Endothelial cell of umbilical vein (primary cell): ENCODE results near the gene GARS1. TPM values are rescaled to one million over a fixed set of nuclear protein-coding genes. Genes with fewer than 3 reads are reported as not detected.

Source experiments
- BruUV-seq: library from RNA; stranded (reverse); fragments of 400-500 nt; replicated peaks from 2 replicates; lab custom pipeline; 2021; lab: Mats Ljungman, UMichigan
- CTCF ChIA-PET: fragments of 300-600, 350-600 bp; sonication (Branson Sonifier 250); formaldehyde crosslinking; loops from one replicate; lab custom pipeline; 2021; ENCODE audit warnings: antibody characterized with exemption, inconsistent platforms; lab: Charles Lee
- POLR2A ChIA-PET: fragments of 300-600, 350-600 bp; sonication (Branson Sonifier 250); formaldehyde crosslinking; loops from one replicate; lab custom pipeline; 2021; ENCODE audit warnings: antibody characterized with exemption, inconsistent platforms; lab: Charles Lee
- DNase-seq: peaks from one replicate; pipeline ENCODE4 v3.0.0-alpha.2; 2011; ENCODE audit warnings: low read depth, low spot score
- FAIRE-seq: peaks from 2 replicates; lab custom pipeline; 2011; peaks lifted over from hg19 to GRCh38; lab: Jason Lieb, UNC
- H2AFZ ChIP-seq: 2 replicates; pipeline ENCODE4 v1.6.0; 2012; ENCODE audit warnings: low read depth, low read length, control low read depth, inconsistent platforms
- H3K27ac ChIP-seq: 2 replicates; pipeline ENCODE4 v1.5.1; 2011; ENCODE audit warnings: low read depth, mild to moderate bottlenecking, control low read depth, low read length, moderate library complexity; ENCODE audit not compliant: insufficient read depth
- H3K27me3 ChIP-seq, 2 experiments: 2 replicates each; pipeline versions ENCODE4 v1.6.0 to v1.6.1; 2011; ENCODE audit warnings: low read length in 2 of 2, mixed read lengths in 1 of 2; ENCODE audit not compliant: control insufficient read depth in 2 of 2, insufficient read depth in 2 of 2
- H3K36me3 ChIP-seq, 2 experiments: 2 replicates in 1 of 2; 3 replicates in 1 of 2; pipeline ENCODE4 v1.5.1; 2011; ENCODE audit warnings: low read length in 2 of 2, mild to moderate bottlenecking in 1 of 2, moderate library complexity in 1 of 2; ENCODE audit not compliant: control insufficient read depth in 2 of 2, insufficient read depth in 2 of 2; ENCODE audit errors: extremely low read depth in 1 of 2
- H3K4me1 ChIP-seq: 3 replicates; pipeline ENCODE4 v1.5.1; 2011; ENCODE audit warnings: mild to moderate bottlenecking, low read length; ENCODE audit not compliant: control insufficient read depth, insufficient read depth; ENCODE audit errors: extremely low read depth
- H3K4me2 ChIP-seq: 2 replicates; pipeline ENCODE4 v1.6.1; 2011; ENCODE audit warnings: low read length, control low read depth, mixed read lengths; ENCODE audit not compliant: insufficient read depth
- H3K4me3 ChIP-seq, 3 experiments: fragments of 200-600 bp in 1 of 3; sonication (generic), shearing (Covaris generic) in 1 of 3; replicated peaks in 1 of 3; 2 replicates each; pipeline ENCODE4 v1.5.1; 2011 to 2016; ENCODE audit warnings: control low read depth in 3 of 3, low read length in 3 of 3, mild to moderate bottlenecking in 2 of 3, inconsistent platforms in 1 of 3, low read depth in 1 of 3, moderate library complexity in 1 of 3; ENCODE audit not compliant: insufficient read depth in 1 of 3
- H3K79me2 ChIP-seq: 2 replicates; pipeline ENCODE4 v1.6.0; 2012; ENCODE audit warnings: low read length, inconsistent platforms; ENCODE audit not compliant: control insufficient read depth, insufficient read depth
- H3K9ac ChIP-seq: replicated peaks from 2 replicates; pipeline ENCODE3; 2011; ENCODE audit warnings: low read length, control low read depth; ENCODE audit not compliant: insufficient read depth; ENCODE audit errors: extremely low read depth
- H3K9me1 ChIP-seq: replicated peaks from 3 replicates; pipeline ENCODE4 v1.6.0; 2011; ENCODE audit warnings: mild to moderate bottlenecking, low read length; ENCODE audit not compliant: control insufficient read depth, insufficient read depth; ENCODE audit errors: extremely low read depth
- H3K9me3 ChIP-seq: replicated peaks from 2 replicates; pipeline ENCODE4 v1.5.1; 2012; ENCODE audit warnings: low read length, inconsistent platforms; ENCODE audit not compliant: control insufficient read depth, insufficient read depth
- H4K20me1 ChIP-seq: replicated peaks from 2 replicates; pipeline ENCODE3; 2011; ENCODE audit warnings: mild to moderate bottlenecking, low read length; ENCODE audit not compliant: control insufficient read depth, insufficient read depth; ENCODE audit errors: extremely low read depth
- CTCF ChIP-seq, 2 donors: IDR thresholded peaks; 1 replicate in 1 of 2; 2 replicates in 1 of 2; pipeline ENCODE4 v1.5.1; 2011; ENCODE audit warnings: low read length in 2 of 2, mild to moderate bottlenecking in 2 of 2, moderate library complexity in 2 of 2, control low read depth in 1 of 2, inconsistent platforms in 1 of 2, low read depth in 1 of 2; ENCODE audit not compliant: insufficient read depth in 1 of 2; ENCODE audit errors: extremely low read depth in 1 of 2
- EZH2 ChIP-seq: IDR thresholded peaks from 2 replicates; pipeline ENCODE4 v1.6.1; 2012; ENCODE audit warnings: borderline replicate concordance, low read depth, mild to moderate bottlenecking, moderate library complexity, low read length, inconsistent platforms; ENCODE audit not compliant: severe bottlenecking
- FOS ChIP-seq: IDR thresholded peaks from 2 replicates; pipeline ENCODE4 v1.6.1; 2011; ENCODE audit warnings: mild to moderate bottlenecking, low read length, moderate library complexity, borderline replicate concordance; ENCODE audit not compliant: insufficient read depth
- GATA2 ChIP-seq: IDR thresholded peaks from 2 replicates; pipeline ENCODE4 v1.7.0; 2011; ENCODE audit warnings: low read depth, mild to moderate bottlenecking, moderate library complexity, mixed read lengths, low read length; ENCODE audit not compliant: insufficient read length, insufficient read depth
- JUN ChIP-seq: IDR thresholded peaks from 2 replicates; pipeline ENCODE4 v1.6.1; 2011; ENCODE audit warnings: borderline replicate concordance, low read depth; ENCODE audit not compliant: insufficient read length, insufficient read depth
- MAX ChIP-seq: IDR thresholded peaks from 2 replicates; pipeline ENCODE4 v1.6.1; 2011; ENCODE audit not compliant: insufficient read depth, insufficient read length
- POLR2AphosphoS5 ChIP-seq: IDR thresholded peaks from 2 replicates; pipeline ENCODE4 v1.6.1; 2012; ENCODE audit warnings: low read depth, mild to moderate bottlenecking, control low read depth, low read length, moderate library complexity; ENCODE audit not compliant: insufficient read depth
- dilution Hi-C: fragments of 300-500 bp; cut with MboI; formaldehyde crosslinking; loops from one replicate; pipeline ENCODE4 v1.15.0; 2019; ENCODE audit warnings: low sequenced_read_pairs; ENCODE audit not compliant: extremely low pct_ligation_motif_present
- intact Hi-C: fragments of 100-400 bp; cut with micrococcal nuclease; formaldehyde crosslinking; loops from one replicate; pipeline ENCODE4 v1.10.0; 2022
- polyA plus RNA-seq, 4 experiments: library from polyadenylated mRNA; depleted of rRNA in 3 of 4; stranded (reverse) in 3 of 4; unstranded in 1 of 4; fragments of >200 nt; gene quantifications; 2 replicates each; pipeline versions ENCODE4 v1.2.1 to v1.2.3, GENCODE V29; 2011 to 2012; ENCODE audit warnings: missing spikeins in 1 of 4
- total RNA-seq: library from RNA; stranded (reverse); gene quantifications from 2 replicates; pipeline ENCODE4 v1.2.3, GENCODE V29; 2021

The GARS1 gene
- total and polyA plus RNA-seq, 2 donors (not counting 3 experiments of a cell fraction or from before 2014, with no cell fraction given), result 194 to 295 TPM

GRCh38 chr7:30584415-30584814 lies 10.3 kb upstream of the GARS1 start:
- intact Hi-C loops, result no loop called here
- CTCF ChIA-PET, result interaction anchor here (0.7 kb wide), 1 partner anchor 9 kb away, joined by 3 read pairs; no protein-coding TSS in a partner anchor

More at GRCh38 chr7:30584415-30584814, 10.3 kb upstream of the GARS1 start:
- no peak overlapping the region for H3K4me3 ChIP-seq
- no peaks in the 10 kb centered on the region for H3K27me3 ChIP-seq
- H3K4me1 ChIP-seq, result no peaks in the 10 kb centered on the region
- H4K20me1 ChIP-seq, result no peaks in the 10 kb centered on the region
- DNase-seq, result no peak
- dilution Hi-C loops, result no loop called here
- H3K36me3 ChIP-seq, result peaks cover 4 to 5% of the 10 kb centered on the region in 2 experiments
- TF ChIP-seq MAX (no peak), FOS (no peak), GATA2 (no peak), CTCF (IDR thresholded peaks at IDR 0.05; ENCODE audit: extremely low read depth in 1 of 2, insufficient read depth in 1 of 2, low read depth in 1 of 2, low read length in 2 of 2) (no peak), POLR2AphosphoS5 (no peak), EZH2 (no peak), JUN (no peak)
- no peak overlapping the region for H3K9ac ChIP-seq
- peaks cover 4% of the 10 kb centered on the region for H3K79me2 ChIP-seq
- no TSS peak for BruUV-seq
- H3K4me2 ChIP-seq, result no peak overlapping the region
- H2AFZ ChIP-seq, result no peak overlapping the region
- H3K9me3 ChIP-seq, result no peaks in the 10 kb centered on the region
- no peak for FAIRE-seq
- POLR2A ChIA-PET, result no interaction called here
- H3K9me1 ChIP-seq, result no peaks in the 10 kb centered on the region
- H3K27ac ChIP-seq, result no peak overlapping the region
